Amniotic stem cell (primary cell): ENCODE measurements around the gene ZNF582.
"Not testable (repeated sequence)": the region's sequence is repeated elsewhere in the genome, so short reads cannot be mapped to it uniquely, and the experiment has no call there.

ENCODE experiments used
- DNase-seq: peaks from one replicate; lab custom pipeline; 2025; lab: John Stamatoyannopoulos, UW

The ZNF582 gene

GRCh38 chr19:56351208-56351607 is 42.1 kb downstream of the ZNF582 start:
- no peak for DNase-seq

- DNase-seq = peak; percentile 10
Measured at GRCh38 chr19:56350416-56351045, 42.8 kb downstream of the ZNF582 start.

- no peak for DNase-seq
Measured at GRCh38 chr19:56348289-56348877, 45.0 kb downstream of the ZNF582 start.

GRCh38 chr19:56347163-56347778 is 46.1 kb downstream of the ZNF582 start:
- no peak for DNase-seq

GRCh38 chr19:56341948-56342347 is 51.4 kb downstream of the ZNF582 start:
- no peak for DNase-seq

GRCh38 chr19:56339031-56339430 is 54.3 kb downstream of the ZNF582 start:
- not testable (repeated sequence) for DNase-seq

- DNase-seq = not testable (repeated sequence)
Measured at GRCh38 chr19:56337077-56337476, 56.3 kb downstream of the ZNF582 start.

- DNase-seq = not testable (repeated sequence)
Measured at GRCh38 chr19:56335371-56335770, 58.0 kb downstream of the ZNF582 start.

- no peak for DNase-seq
Measured at GRCh38 chr19:56333506-56333905, 59.8 kb downstream of the ZNF582 start.
